Body of pancreas (tissue), 4 donors: ENCODE results near the gene R3HDM2.

Experiments
- POLR2A ChIP-seq, 3 donors: fragments of 450-650 bp; IDR thresholded peaks; one replicate each; pipeline ENCODE4 v1.6.1; 2016; ENCODE audit warnings: antibody characterized with exemption in 3 of 3, mild to moderate bottlenecking in 2 of 3
- TF ChIP-seq, protein P1 (sequence below), 7 experiments: fragments of 450-650 bp in 4 of 7; fragments of 200-600 bp in 3 of 7; sonication (generic) in 3 of 7; IDR thresholded peaks; one replicate each; pipeline ENCODE4 v1.5.1; 2016 to 2019; ENCODE audit warnings: antibody characterized with exemption in 7 of 7

DNA sequence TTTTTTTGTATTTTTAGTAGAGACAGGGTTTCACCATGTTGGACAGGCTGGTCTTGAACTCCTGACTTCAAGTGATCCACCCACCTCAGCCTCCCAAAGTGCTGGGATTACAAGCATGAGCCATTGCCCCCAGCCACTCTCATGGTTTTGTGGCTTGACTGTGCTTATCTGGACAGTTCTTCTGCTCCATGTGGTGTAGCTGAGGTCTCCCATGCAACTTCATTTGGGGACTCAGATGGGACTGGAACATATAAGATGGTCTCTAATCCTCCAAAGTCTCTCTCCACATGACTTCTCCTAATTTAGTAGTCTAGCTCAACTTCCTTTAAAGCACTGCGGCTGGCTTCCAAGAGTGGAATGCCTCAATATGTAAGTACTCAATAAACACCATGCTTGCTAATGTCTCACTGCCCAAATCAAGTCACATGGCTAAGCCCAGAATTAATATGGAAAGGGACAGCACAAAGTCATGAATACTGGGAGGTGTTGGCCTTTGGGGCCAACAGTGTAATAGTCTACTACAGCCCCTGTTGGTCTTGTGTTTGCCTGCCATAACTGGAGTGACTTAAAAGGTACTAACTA is 11.1 kb upstream of the R3HDM2 start:
- TF ChIP-seq, protein P1, sequence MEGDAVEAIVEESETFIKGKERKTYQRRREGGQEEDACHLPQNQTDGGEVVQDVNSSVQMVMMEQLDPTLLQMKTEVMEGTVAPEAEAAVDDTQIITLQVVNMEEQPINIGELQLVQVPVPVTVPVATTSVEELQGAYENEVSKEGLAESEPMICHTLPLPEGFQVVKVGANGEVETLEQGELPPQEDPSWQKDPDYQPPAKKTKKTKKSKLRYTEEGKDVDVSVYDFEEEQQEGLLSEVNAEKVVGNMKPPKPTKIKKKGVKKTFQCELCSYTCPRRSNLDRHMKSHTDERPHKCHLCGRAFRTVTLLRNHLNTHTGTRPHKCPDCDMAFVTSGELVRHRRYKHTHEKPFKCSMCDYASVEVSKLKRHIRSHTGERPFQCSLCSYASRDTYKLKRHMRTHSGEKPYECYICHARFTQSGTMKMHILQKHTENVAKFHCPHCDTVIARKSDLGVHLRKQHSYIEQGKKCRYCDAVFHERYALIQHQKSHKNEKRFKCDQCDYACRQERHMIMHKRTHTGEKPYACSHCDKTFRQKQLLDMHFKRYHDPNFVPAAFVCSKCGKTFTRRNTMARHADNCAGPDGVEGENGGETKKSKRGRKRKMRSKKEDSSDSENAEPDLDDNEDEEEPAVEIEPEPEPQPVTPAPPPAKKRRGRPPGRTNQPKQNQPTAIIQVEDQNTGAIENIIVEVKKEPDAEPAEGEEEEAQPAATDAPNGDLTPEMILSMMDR (IDR thresholded peaks at IDR 0.05), result no peak
- no peak for TF ChIP-seq POLR2A (IDR thresholded peaks at IDR 0.05)
